ENCODE results near the gene NUDCD3.

NUDCD3 gene

DNA sequence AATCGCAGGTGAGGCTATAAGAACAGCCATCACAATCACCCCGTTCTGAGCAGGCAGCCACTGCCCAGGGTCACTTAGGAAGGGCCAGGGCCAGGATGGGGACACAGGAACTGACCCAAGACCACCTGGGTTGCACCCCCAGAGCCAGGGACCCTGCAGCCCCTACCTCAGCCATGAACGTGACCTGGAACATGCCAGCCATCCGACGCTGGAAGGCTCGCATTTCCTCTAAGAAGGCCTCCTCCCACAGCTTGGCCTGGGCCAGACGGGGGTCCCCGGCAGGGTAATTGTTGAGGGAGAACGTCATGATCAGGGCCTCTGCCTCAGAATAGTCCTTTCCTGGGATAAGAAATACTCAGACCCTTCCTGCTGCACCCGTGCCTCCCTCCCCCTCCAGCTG lies 45.6 kb upstream of the NUDCD3 start:
- no peak for DNase-seq (ENCODE audit: low spot score)
- H3K27ac ChIP-seq, result no peak overlapping the region
- TF ChIP-seq, protein P1, sequence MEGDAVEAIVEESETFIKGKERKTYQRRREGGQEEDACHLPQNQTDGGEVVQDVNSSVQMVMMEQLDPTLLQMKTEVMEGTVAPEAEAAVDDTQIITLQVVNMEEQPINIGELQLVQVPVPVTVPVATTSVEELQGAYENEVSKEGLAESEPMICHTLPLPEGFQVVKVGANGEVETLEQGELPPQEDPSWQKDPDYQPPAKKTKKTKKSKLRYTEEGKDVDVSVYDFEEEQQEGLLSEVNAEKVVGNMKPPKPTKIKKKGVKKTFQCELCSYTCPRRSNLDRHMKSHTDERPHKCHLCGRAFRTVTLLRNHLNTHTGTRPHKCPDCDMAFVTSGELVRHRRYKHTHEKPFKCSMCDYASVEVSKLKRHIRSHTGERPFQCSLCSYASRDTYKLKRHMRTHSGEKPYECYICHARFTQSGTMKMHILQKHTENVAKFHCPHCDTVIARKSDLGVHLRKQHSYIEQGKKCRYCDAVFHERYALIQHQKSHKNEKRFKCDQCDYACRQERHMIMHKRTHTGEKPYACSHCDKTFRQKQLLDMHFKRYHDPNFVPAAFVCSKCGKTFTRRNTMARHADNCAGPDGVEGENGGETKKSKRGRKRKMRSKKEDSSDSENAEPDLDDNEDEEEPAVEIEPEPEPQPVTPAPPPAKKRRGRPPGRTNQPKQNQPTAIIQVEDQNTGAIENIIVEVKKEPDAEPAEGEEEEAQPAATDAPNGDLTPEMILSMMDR (conservative IDR thresholded peaks at IDR 0.05; ENCODE audit: low read depth), result no peak
- ChIA-PET POLR2A (ENCODE audit: low non-redundant PET) (interaction anchor here (0.6 kb wide), 1 partner anchor 46 kb away, joined by 3 read pairs; the partner anchor contains the start of gene NUDCD3), CTCF (interaction anchor here (0.7 kb wide), 2 partner anchors 13 to 28 kb away, joined by 3 to 4 read pairs; no protein-coding TSS in a partner anchor)

DNA sequence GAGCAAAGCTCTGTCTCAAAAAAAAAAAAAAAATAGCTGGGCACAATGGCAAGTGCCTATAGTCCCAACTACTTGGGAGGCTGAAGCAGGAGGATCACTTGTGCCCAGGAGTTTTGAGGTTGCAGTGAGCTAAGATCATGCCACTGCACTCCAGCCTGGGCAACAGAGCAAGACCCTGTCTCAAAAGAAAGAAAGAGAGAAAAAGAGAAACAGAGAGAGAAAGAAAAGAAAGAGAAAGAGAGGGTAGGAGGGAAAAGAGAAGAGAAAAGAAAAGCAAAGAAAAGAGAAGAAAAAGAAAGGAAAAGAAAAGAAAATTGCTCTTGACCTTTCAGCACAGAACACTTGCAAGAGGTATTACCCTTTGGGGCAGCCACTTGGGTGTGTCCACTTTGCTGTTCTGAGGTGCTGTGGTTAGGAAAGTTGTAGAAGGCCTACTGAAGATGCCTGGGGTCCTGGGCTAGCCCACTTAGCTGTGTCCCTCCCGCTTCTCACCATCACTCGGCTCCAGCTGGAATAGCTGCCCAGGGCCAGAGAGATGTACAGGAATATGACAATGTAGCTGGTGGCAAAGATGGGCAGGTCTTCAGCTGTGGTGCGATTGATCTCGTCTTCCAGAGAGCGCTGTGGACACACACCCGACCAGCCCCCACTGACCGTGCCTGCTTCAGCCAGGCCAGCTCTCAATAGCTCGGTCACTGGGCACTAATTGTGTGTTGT lies 45.0 kb upstream of the NUDCD3 start:
- no peak overlapping the region for H3K27ac ChIP-seq
- POLR2A ChIA-PET (ENCODE audit: low non-redundant PET), result no interaction called here
- TF ChIP-seq, protein P1 (conservative IDR thresholded peaks at IDR 0.05; ENCODE audit: low read depth), result no peak
- DNase-seq (ENCODE audit: low spot score), result no peak
- CTCF ChIA-PET, result interaction anchor here (0.7 to 1.2 kb wide), 3 partner anchors 13 to 29 kb away, joined by 3 to 5 read pairs (median 4); no protein-coding TSS in a partner anchor

DNA sequence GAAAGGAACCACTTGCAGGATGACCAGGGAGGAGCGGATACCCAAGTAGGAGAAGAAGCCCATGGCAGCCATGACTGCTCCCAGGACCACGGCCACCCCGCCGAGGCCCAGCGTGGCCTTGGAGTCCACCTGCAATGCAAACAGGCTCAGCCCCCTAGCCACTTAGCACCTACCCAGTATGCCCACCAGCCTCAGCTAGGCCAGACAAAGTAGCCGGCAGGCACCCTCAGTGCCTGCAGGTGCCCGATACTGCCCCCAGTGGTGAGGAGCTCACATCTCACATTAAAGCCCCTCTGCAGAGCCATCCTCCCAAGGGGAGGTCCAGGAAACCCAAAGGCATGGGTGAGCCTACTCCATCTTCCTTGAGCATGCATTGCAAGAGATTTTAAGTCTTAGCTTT lies 44.0 kb upstream of the NUDCD3 start:
- POLR2A ChIA-PET (ENCODE audit: low non-redundant PET), result no interaction called here
- peak; percentile 51 for DNase-seq (ENCODE audit: low spot score)
- no peak overlapping the region for H3K27ac ChIP-seq
- TF ChIP-seq, protein P1 (conservative IDR thresholded peaks at IDR 0.05; ENCODE audit: low read depth), result no peak; the same call in 1 of the 2 replicates
- CTCF ChIA-PET, result interaction anchor here (0.5 to 1.4 kb wide), 9 partner anchors 8 to 707 kb away, joined by 3 to 8 read pairs (median 4); no protein-coding TSS in a partner anchor

DNA sequence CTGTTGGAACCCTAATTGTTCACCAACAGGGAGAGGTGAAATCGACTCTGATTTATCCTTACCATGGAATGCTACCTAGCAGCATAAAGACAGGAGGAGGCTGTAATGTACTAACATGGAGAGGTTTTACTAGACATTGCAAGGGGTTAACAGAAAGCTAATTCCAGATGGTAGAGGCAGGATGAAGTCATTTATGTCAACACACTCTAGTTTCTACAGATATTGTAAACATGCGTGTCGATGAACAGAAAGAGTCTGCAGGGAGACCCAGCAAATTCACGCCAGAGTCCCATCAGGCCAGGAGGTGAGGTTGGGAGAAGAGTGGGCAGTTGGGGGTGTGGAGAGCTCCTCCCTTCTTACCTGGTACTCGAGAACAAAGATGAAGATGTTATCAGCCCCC lies 43.6 kb upstream of the NUDCD3 start:
- no peak overlapping the region for H3K27ac ChIP-seq
- CTCF ChIA-PET, result interaction anchor here (0.9 to 1.4 kb wide), 7 partner anchors 9 to 36 kb away, joined by 3 to 8 read pairs (median 5); no protein-coding TSS in a partner anchor
- DNase-seq (ENCODE audit: low spot score), result no peak
- POLR2A ChIA-PET (ENCODE audit: low non-redundant PET), result no interaction called here
- TF ChIP-seq, protein P1 (conservative IDR thresholded peaks at IDR 0.05; ENCODE audit: low read depth), result no peak

DNA sequence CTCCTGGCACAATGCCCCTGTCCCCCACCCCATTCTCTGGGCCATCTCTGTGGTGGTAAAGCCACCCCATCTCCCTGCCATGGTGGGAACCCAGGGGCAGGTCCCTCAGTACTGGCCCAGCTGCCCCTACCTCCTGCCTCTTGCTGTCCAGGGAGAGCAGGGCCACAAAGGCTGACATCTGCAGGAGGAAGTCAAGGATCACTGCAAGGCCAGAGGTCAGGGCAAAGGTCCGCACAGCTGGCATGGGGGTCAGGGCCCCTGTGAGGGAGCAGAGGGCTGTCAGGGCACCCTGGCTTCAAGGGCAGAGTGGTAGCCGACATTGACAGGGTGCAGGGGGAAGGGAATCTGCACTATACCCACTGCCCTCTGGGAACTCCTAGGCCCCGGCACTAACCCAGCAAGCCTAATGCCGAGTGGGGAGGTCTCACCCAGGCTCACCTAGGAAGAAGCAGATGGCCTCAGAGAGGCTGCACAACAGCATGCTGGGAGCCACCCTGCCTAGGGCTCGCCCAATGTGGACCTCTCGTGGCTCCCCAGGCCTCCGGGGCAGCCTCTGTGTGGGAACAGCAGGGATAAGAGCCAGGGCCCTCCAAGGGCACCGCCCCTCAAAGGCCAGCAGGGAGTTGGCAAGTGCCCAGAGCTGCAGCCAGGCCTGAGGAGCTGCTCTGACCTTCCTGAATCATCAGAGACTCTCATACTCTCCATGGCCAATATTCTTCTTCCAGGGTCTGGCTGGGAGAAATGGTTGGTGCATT lies 43.0 kb upstream of the NUDCD3 start:
- ChIA-PET POLR2A (ENCODE audit: low non-redundant PET) (no interaction called here), CTCF (interaction anchor here (0.6 to 1.4 kb wide), 3 partner anchors 9 to 314 kb away, joined by 3 to 4 read pairs (median 3); no protein-coding TSS in a partner anchor)
- H3K27ac ChIP-seq, result no peak overlapping the region
- no peak for DNase-seq (ENCODE audit: low spot score)
- TF ChIP-seq, protein P1 (conservative IDR thresholded peaks at IDR 0.05; ENCODE audit: low read depth), result no peak

Data from RWPE1 (cell line).